GM12878 (cell line): ENCODE data around the gene ATXN1. TPM values are rescaled to one million over a fixed set of nuclear protein-coding genes. Genes with fewer than 3 reads are reported as not detected.

Experiments
- ATAC-seq: fragments of 200-7000 bp; cut with Tn5 transposase; 3 replicates; pipeline ENCODE4 v1.9.1; 2020; ENCODE audit warnings: mild to moderate bottlenecking, moderate library complexity
- BruUV-seq: library from RNA; stranded (reverse); fragments of 400-500 nt; replicated peaks from 2 replicates; lab custom pipeline; 2021; lab: Mats Ljungman, UMichigan
- CTCF ChIA-PET: fragments of 300-600 bp; sonication (Branson Sonifier 250); formaldehyde crosslinking; extraction: SDS; loops from one replicate; lab custom pipeline; 2021; ENCODE audit warnings: inconsistent platforms; lab: Yijun Ruan, JAX
- POLR2A ChIA-PET: fragments of 350-600 bp; formaldehyde crosslinking; extraction: SDS; loops from one replicate; lab custom pipeline; 2021; ENCODE audit warnings: inconsistent platforms; lab: Charles Lee
- RAD21 ChIA-PET: fragments of 300-600 bp; sonication (Branson Sonifier 250); formaldehyde crosslinking; loops from one replicate; lab custom pipeline; 2023; ENCODE audit warnings: antibody characterized with exemption; ENCODE audit not compliant: unreplicated experiment; lab: Charles Lee
- SMC1A ChIA-PET: fragments of 300-600 bp; sonication (Branson Sonifier 250); formaldehyde crosslinking; loops from one replicate; lab custom pipeline; 2023; ENCODE audit not compliant: unreplicated experiment, uncharacterized antibody; lab: Charles Lee
- DNase-seq: peaks from one replicate; pipeline ENCODE4 v3.0.0-alpha.2; 2011; ENCODE audit warnings: low read depth, low spot score
- FAIRE-seq: peaks from 3 replicates; lab custom pipeline; 2011; peaks lifted over from hg19 to GRCh38; lab: Jason Lieb, UNC
- H2AFZ ChIP-seq: 2 replicates; pipeline ENCODE4 v1.6.0; 2011; ENCODE audit warnings: low read depth, low read length, control low read depth; ENCODE audit not compliant: control insufficient read depth
- H3K27ac ChIP-seq: 2 replicates; pipeline ENCODE4 v1.5.1; 2011; ENCODE audit warnings: control low read depth; ENCODE audit not compliant: control insufficient read depth, insufficient read depth
- H3K27me3 ChIP-seq, 2 experiments: replicated peaks in 1 of 2; 2 replicates each; pipeline versions ENCODE4 v1.6.0 to v1.6.1; 2011; ENCODE audit warnings: low read length in 1 of 2; ENCODE audit not compliant: control insufficient read depth in 2 of 2, insufficient read depth in 2 of 2
- H3K36me3 ChIP-seq, 2 experiments: 2 replicates each; pipeline ENCODE4 v1.5.1; 2011; ENCODE audit warnings: low read length in 1 of 2; ENCODE audit not compliant: control insufficient read depth in 2 of 2, insufficient read depth in 2 of 2
- H3K4me1 ChIP-seq: 2 replicates; pipeline ENCODE4 v1.6.1; 2011; ENCODE audit warnings: mild to moderate bottlenecking, low read length, moderate library complexity, mixed read lengths; ENCODE audit not compliant: control insufficient read depth, insufficient read depth
- H3K4me2 ChIP-seq: 2 replicates; pipeline ENCODE4 v1.6.0; 2011; ENCODE audit warnings: control low read depth; ENCODE audit not compliant: control insufficient read depth, insufficient read depth
- H3K4me3 ChIP-seq: fragments of 200-600 bp; sonication (generic); 2 replicates; pipeline ENCODE4 v1.5.1; 2016
- H3K79me2 ChIP-seq: 2 replicates; pipeline ENCODE4 v1.6.0; 2011; ENCODE audit warnings: low read length; ENCODE audit not compliant: control insufficient read depth, insufficient read depth
- H3K9ac ChIP-seq: 2 replicates; pipeline ENCODE4 v1.8.0; 2011; ENCODE audit warnings: low read length, control low read depth, mixed read lengths; ENCODE audit not compliant: control insufficient read depth, insufficient read depth
- H3K9me3 ChIP-seq: replicated peaks from 3 replicates; pipeline ENCODE4 v1.5.1; 2011; ENCODE audit warnings: mild to moderate bottlenecking, low read length; ENCODE audit not compliant: control insufficient read depth, insufficient read depth
- H4K20me1 ChIP-seq: 2 replicates; pipeline ENCODE4 v1.6.0; 2011; ENCODE audit not compliant: control insufficient read depth, insufficient read depth
- JUNB ChIP-seq: IDR thresholded peaks from 2 replicates; pipeline ENCODE4 v1.6.1; 2016; ENCODE audit warnings: antibody characterized with exemption, mild to moderate bottlenecking
- TCF12 ChIP-seq: IDR thresholded peaks from 2 replicates; pipeline ENCODE4 v1.6.1; 2011; ENCODE audit warnings: low read depth, mild to moderate bottlenecking, low read length
- WGBS: methylation state at CpG from one replicate; pipeline ENCODE4 v1.1.6; 2016; ENCODE audit warnings: low lambda C conversion rate; ENCODE audit not compliant: insufficient replicate concordance, insufficient coverage; ENCODE audit errors: missing lambda C conversion rate; 5-methylcytosine and 5-hydroxymethylcytosine counted together
- in situ Hi-C: fragments of 300-500 bp; cut with MboI; formaldehyde crosslinking; loops from 9 replicates; pipeline ENCODE4 v1.14.3; 2018; ENCODE audit warnings: mixed read lengths
- intact Hi-C: fragments of 100-400 bp; cut with micrococcal nuclease; formaldehyde crosslinking; loops from one replicate; pipeline ENCODE4 v1.14.2; 2022; ENCODE audit not compliant: unreplicated experiment
- polyA plus RNA-seq, 11 experiments: library from polyadenylated mRNA; depleted of rRNA in 4 of 11; unstranded in 6 of 11; stranded (reverse) in 5 of 11; fragments of >200 nt; fragmentation: Nextera tagmentation in 4 of 11; fragmentation: Illumina TruSeq in 1 of 11; extraction: Ambion mirVana in 4 of 11; extraction: Trizol in 1 of 11; gene quantifications; 1 replicate in 1 of 11; 2 replicates in 10 of 11; pipeline versions ENCODE4 v1.2.1 to v1.2.3, GENCODE V29; 2011 to 2016; ENCODE audit warnings: inconsistent platforms in 2 of 11, missing spikeins in 2 of 11, low read depth in 1 of 11
- total RNA-seq, 4 experiments: library from RNA; depleted of rRNA in 3 of 4; stranded (reverse); fragments of >200 nt in 3 of 4; fragmentation: Illumina TruSeq in 1 of 4; extraction: Trizol in 1 of 4; gene quantifications; 2 replicates each; pipeline versions ENCODE4 v1.2.1 to v1.2.3, GENCODE V29; 2013 to 2021
- TF ChIP-seq, protein P1 (sequence below): fragments of 450-650 bp; IDR thresholded peaks from 2 replicates; pipeline ENCODE4 v1.6.1; 2016; ENCODE audit warnings: mild to moderate bottlenecking

Gene ATXN1
- total and polyA plus RNA-seq, 10 of the 15 experiments (the other 5 are each of a cell fraction or from before 2014, with no cell fraction given), result 12.2 to 51.2 (median 20.5) TPM

DNA sequence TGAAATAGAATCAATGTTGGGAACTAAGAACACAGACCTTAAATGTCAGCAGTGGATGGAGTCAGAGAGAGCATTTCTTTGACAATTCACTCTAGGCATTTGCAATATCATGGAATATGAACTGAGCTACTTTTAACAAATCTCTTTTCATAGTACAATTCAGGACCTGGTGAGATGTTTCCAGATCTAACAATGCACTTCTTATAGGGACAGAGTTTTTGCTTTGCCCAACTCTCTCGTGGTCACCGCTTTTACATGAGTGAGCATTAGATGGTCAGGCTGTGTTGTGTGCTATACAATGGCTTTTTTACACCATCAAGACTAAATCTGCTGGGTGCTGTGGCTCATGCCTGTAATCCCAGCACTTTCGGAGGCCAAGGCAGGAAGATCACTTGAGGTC is 233.6 kb downstream of the ATXN1 start (continued):
- TF ChIP-seq TCF12, result no peak
- TF ChIP-seq, protein P1, sequence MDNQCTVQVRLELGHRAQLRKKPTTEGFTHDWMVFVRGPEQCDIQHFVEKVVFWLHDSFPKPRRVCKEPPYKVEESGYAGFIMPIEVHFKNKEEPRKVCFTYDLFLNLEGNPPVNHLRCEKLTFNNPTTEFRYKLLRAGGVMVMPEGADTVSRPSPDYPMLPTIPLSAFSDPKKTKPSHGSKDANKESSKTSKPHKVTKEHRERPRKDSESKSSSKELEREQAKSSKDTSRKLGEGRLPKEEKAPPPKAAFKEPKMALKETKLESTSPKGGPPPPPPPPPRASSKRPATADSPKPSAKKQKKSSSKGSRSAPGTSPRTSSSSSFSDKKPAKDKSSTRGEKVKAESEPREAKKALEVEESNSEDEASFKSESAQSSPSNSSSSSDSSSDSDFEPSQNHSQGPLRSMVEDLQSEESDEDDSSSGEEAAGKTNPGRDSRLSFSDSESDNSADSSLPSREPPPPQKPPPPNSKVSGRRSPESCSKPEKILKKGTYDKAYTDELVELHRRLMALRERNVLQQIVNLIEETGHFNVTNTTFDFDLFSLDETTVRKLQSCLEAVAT, result no peak

GRCh38 chr6:16524380-16524707 is 236.9 kb downstream of the ATXN1 start:
- in situ Hi-C loops, result no loop called here
- Histone ChIP-seq H3K27ac (no peak overlapping the region), H3K4me2 (no peak overlapping the region)
- BruUV-seq, result no TSS peak
- no peak for FAIRE-seq
- no peak for TF ChIP-seq JUNB
- TF ChIP-seq, all 136 proteins: peak for 0
- no peaks in the 10 kb centered on the region for H4K20me1 ChIP-seq
- H3K27me3 ChIP-seq, result no peaks in the 10 kb centered on the region
- POLR2A ChIA-PET, result no interaction called here
- no peak overlapping the region for H2AFZ ChIP-seq
- H3K9me3 ChIP-seq, result no peaks in the 10 kb centered on the region
- no peaks in the 10 kb centered on the region for H3K79me2 ChIP-seq
- CTCF ChIA-PET, result interaction anchor here (0.9 to 4.1 kb wide), 2 partner anchors 13 to 240 kb away, joined by 3 to 19 read pairs; no protein-coding TSS in a partner anchor
- H3K4me3 ChIP-seq, result no peak overlapping the region
- ATAC-seq (no peak), DNase-seq (no peak)
- SMC1A ChIA-PET, result interaction anchor here (1.7 kb wide), 1 partner anchor 10 kb away, joined by 6 read pairs; no protein-coding TSS in a partner anchor
- H3K36me3 ChIP-seq, result peaks cover 0 to 2% of the 10 kb centered on the region in 2 experiments; a peak in 3 of 4 replicates
- peaks cover 5% of the 10 kb centered on the region for H3K4me1 ChIP-seq
- 53% methylated on average over 8 of the region's 8 CpGs for WGBS
- RAD21 ChIA-PET, result no interaction called here
- no peak overlapping the region for H3K9ac ChIP-seq
- intact Hi-C loops, result no loop called here
